Natural killer cell (primary cell): ENCODE results near the gene TBL1X. TPM values are rescaled to one million over a fixed set of nuclear protein-coding genes. Genes with fewer than 3 reads are reported as not detected.

Source experiments
- ATAC-seq, 3 donors: fragments of 150-1000 bp in 2 of 3; fragments of 200-7000 bp in 1 of 3; cut with Tn5 transposase; 1 replicate in 1 of 3; 2 replicates in 2 of 3; pipeline ENCODE4 v1.10.0; 2021; ENCODE audit warnings: mild to moderate bottlenecking in 2 of 3, moderate library complexity in 2 of 3
- DNase-seq, 2 donors: peaks; one replicate each; pipeline versions ENCODE4 v3.0.0 to v3.0.0-alpha.2; 2013 to 2021; ENCODE audit warnings: mixed read lengths in 1 of 2
- H3K27ac ChIP-seq: one replicate; pipeline ENCODE4 v1.5.1; 2013; ENCODE audit warnings: mild to moderate bottlenecking, low read length
- H3K27me3 ChIP-seq: one replicate; pipeline ENCODE4 v1.6.1; 2013; ENCODE audit warnings: low read length; ENCODE audit not compliant: control insufficient read depth, insufficient read depth
- H3K36me3 ChIP-seq: one replicate; pipeline ENCODE4 v1.6.1; 2013; ENCODE audit warnings: low read length; ENCODE audit not compliant: control insufficient read depth, insufficient read depth
- H3K4me1 ChIP-seq: one replicate; pipeline ENCODE4 v1.6.1; 2013; ENCODE audit warnings: low read length; ENCODE audit not compliant: control insufficient read depth, insufficient read depth
- H3K4me3 ChIP-seq: one replicate; pipeline ENCODE4 v1.5.1; 2013; ENCODE audit warnings: low read length
- H3K9me3 ChIP-seq: one replicate; pipeline ENCODE4 v1.6.1; 2013; ENCODE audit warnings: low read length; ENCODE audit not compliant: control insufficient read depth, insufficient read depth
- H3K27ac Mint-ChIP-seq, 2 donors: one replicate each; pipeline ENCODE4 v1.8.0; 2022; ENCODE audit warnings: mild to moderate bottlenecking in 2 of 2, mixed read lengths in 2 of 2, moderate library complexity in 1 of 2
- H3K27me3 Mint-ChIP-seq, 2 donors: one replicate each; pipeline ENCODE4 v1.8.0; 2022; ENCODE audit warnings: low read depth in 2 of 2, mixed read lengths in 2 of 2
- H3K36me3 Mint-ChIP-seq: one replicate; pipeline ENCODE4 v1.8.0; 2022; ENCODE audit warnings: mixed read lengths
- H3K4me1 Mint-ChIP-seq, 2 donors: one replicate each; pipeline ENCODE4 v1.8.0; 2022; ENCODE audit warnings: mixed read lengths in 2 of 2
- H3K4me3 Mint-ChIP-seq: one replicate; pipeline ENCODE4 v1.8.0; 2022; ENCODE audit warnings: mild to moderate bottlenecking, moderate library complexity, mixed read lengths
- H3K9me3 Mint-ChIP-seq, 2 donors: one replicate each; pipeline ENCODE4 v1.8.0; 2022; ENCODE audit warnings: mixed read lengths in 2 of 2
- CTCF ChIP-seq: fragments of 200-600 bp; IDR thresholded peaks from one replicate; pipeline ENCODE4 v1.8.0; 2022; ENCODE audit warnings: antibody characterized with exemption
- WGBS: methylation state at CpG from one replicate; pipeline ENCODE4 v1.1.7; 2013; ENCODE audit warnings: missing lambda C conversion rate; ENCODE audit not compliant: insufficient coverage; 5-methylcytosine and 5-hydroxymethylcytosine counted together
- intact Hi-C: fragments of 100-400 bp; cut with micrococcal nuclease; formaldehyde crosslinking; loops from one replicate; pipeline ENCODE4 v1.14.2; 2022
- total RNA-seq, 4 donors: library from RNA; stranded (reverse); fragments of 120-200 nt in 1 of 4; gene quantifications; one replicate each; pipeline versions ENCODE4 v1.2.3 to v1.2.4, GENCODE V29; 2013 to 2022

Gene TBL1X
- total RNA-seq, 3 donors from 2014 or later (not counting 1 experiment from before 2014, with no cell fraction given): 21.9 to 43.8 (median 32.7) TPM

- no peaks in the 10 kb centered on the region for H3K9me3 Mint-ChIP-seq
- no peak overlapping the region for H3K4me3 Mint-ChIP-seq
- ATAC-seq (no peak), DNase-seq (no peak)
- Histone ChIP-seq H3K27me3 (peaks cover 2% of the 10 kb centered on the region), H3K4me1 (no peaks in the 10 kb centered on the region), H3K36me3 (no peaks in the 10 kb centered on the region), H3K4me3 (no peak overlapping the region), H3K27ac (no peak overlapping the region), H3K9me3 (no peaks in the 10 kb centered on the region)
- WGBS: 87% methylated on average over 6 of the region's 8 CpGs
- no peaks in the 10 kb centered on the region for H3K4me1 Mint-ChIP-seq
- H3K27ac Mint-ChIP-seq: no peak overlapping the region
- TF ChIP-seq CTCF: no peak
- peaks cover 12 to 33% of the 10 kb centered on the region in 2 donors for H3K27me3 Mint-ChIP-seq
- H3K36me3 Mint-ChIP-seq: no peaks in the 10 kb centered on the region
- intact Hi-C loops: no loop called here
These were observed 319.5 kb downstream of the TBL1X start for GRCh38 chrX:9784332-9784731.

GRCh38 chrX:9785254-9785943 lies 320.5 kb downstream of the TBL1X start:
- no peaks in the 10 kb centered on the region for H3K9me3 ChIP-seq
- Mint-ChIP-seq H3K9me3 (no peaks in the 10 kb centered on the region), H3K4me3 (no peak overlapping the region), H3K4me1 (no peaks in the 10 kb centered on the region), H3K27ac (no peak overlapping the region), H3K27me3 (peaks cover 12 to 39% of the 10 kb centered on the region in 2 donors), H3K36me3 (no peaks in the 10 kb centered on the region)
- H3K4me3 ChIP-seq: no peak overlapping the region
- ATAC-seq (peak in 1 of 3 donors; percentile 12), DNase-seq (no peak)
- no peaks in the 10 kb centered on the region for H3K36me3 ChIP-seq
- H3K27me3 ChIP-seq: peaks cover 2% of the 10 kb centered on the region
- TF ChIP-seq CTCF: no peak
- 6% methylated on average over 56 of the region's 58 CpGs for WGBS
- no peak overlapping the region for H3K27ac ChIP-seq
- no peaks in the 10 kb centered on the region for H3K4me1 ChIP-seq
- intact Hi-C loops: no loop called here

- Histone ChIP-seq H3K27ac (no peak within 1 kb of the TSS), H3K9me3 (no peaks in the 10 kb centered on the region), H3K4me3 (no peak within 1 kb of the TSS), H3K36me3 (no peaks in the 10 kb centered on the region), H3K4me1 (no peaks in the 10 kb centered on the region), H3K27me3 (peaks cover 2% of the 10 kb centered on the region)
- peak in 1 of 3 donors; percentile 13 for ATAC-seq
- Mint-ChIP-seq H3K4me3 (peak within 1 kb of the TSS; percentile 65), H3K27ac (no peak within 1 kb of the TSS), H3K27me3 (peaks cover 12 to 43% of the 10 kb centered on the region in 2 donors), H3K36me3 (no peaks in the 10 kb centered on the region), H3K9me3 (no peaks in the 10 kb centered on the region), H3K4me1 (no peaks in the 10 kb centered on the region)
- TF ChIP-seq CTCF: no peak
- intact Hi-C loops: no loop called here
- no peak for DNase-seq
- WGBS: under 1% methylated on average over 114 of the region's 132 CpGs
These were observed 321.3 kb downstream of the TBL1X start, which contains the start of gene SHROOM2 for GRCh38 chrX:9785944-9786797. TSS of gene SHROOM2 (plus strand) at chrX:9786429. CDS start at chrX:9786546, 117 bp downstream.
